OCI-LY1 (cell line): ENCODE data around the gene UMODL1.

Experiments used
- CTCF ChIP-seq: fragments of 200-600 bp; sonication (generic), shearing (Covaris generic); IDR thresholded peaks from 2 replicates; pipeline ENCODE4 v1.5.1; 2017; ENCODE audit warnings: mild to moderate bottlenecking, antibody characterized with exemption, low read length, moderate library complexity, mixed read lengths
- EZH2 ChIP-seq: fragments of 200-600 bp; sonication (generic), shearing (Covaris generic); IDR thresholded peaks from 2 replicates; pipeline ENCODE4 v1.8.0; 2017; ENCODE audit warnings: borderline replicate concordance, mixed run types, mild to moderate bottlenecking, antibody characterized with exemption, low read length, moderate library complexity, mixed read lengths

GRCh38 chr21:42071146-42071737 is at the start of gene UMODL1:
- TF ChIP-seq CTCF (no peak), EZH2 (no peak)
